ENCODE measurements around the gene KCNQ1. TPM values are rescaled to one million over a fixed set of nuclear protein-coding genes. Genes with fewer than 3 reads are reported as not detected.

The KCNQ1 gene
- total RNA-seq, 1 donor from 2014 or later, result 4.8 TPM

DNA sequence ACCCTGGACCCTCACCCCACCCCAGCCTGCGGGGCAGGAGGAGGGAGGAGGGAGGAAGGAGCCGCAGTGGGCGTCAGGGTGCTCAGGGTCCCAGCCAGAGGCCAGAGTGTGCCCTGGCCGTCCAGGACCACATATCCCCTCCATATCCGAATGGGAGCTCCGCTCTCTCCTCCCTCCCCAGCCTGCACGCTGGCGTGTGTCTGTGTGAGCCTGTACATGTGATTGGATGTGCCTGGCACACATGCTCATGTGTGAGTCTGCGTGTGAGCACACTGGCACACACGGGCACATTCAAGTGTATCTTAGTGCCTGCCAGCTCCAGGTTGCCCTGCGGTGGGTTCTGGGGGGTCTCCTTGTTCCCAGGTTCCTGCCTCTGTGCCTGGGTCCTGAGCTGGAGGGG lies 36.1 kb upstream of the KCNQ1 start:
- H3K4me1 Mint-ChIP-seq (ENCODE audit: unreplicated experiment), result peaks cover 10% of the 10 kb centered on the region
- TF ChIP-seq, protein P1, sequence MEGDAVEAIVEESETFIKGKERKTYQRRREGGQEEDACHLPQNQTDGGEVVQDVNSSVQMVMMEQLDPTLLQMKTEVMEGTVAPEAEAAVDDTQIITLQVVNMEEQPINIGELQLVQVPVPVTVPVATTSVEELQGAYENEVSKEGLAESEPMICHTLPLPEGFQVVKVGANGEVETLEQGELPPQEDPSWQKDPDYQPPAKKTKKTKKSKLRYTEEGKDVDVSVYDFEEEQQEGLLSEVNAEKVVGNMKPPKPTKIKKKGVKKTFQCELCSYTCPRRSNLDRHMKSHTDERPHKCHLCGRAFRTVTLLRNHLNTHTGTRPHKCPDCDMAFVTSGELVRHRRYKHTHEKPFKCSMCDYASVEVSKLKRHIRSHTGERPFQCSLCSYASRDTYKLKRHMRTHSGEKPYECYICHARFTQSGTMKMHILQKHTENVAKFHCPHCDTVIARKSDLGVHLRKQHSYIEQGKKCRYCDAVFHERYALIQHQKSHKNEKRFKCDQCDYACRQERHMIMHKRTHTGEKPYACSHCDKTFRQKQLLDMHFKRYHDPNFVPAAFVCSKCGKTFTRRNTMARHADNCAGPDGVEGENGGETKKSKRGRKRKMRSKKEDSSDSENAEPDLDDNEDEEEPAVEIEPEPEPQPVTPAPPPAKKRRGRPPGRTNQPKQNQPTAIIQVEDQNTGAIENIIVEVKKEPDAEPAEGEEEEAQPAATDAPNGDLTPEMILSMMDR (conservative IDR thresholded peaks at IDR 0.05), result no peak
- H3K27ac Mint-ChIP-seq, result peak overlapping the region; percentile 84
- H3K4me3 Mint-ChIP-seq, result peak overlapping the region; percentile 52
- no peaks in the 10 kb centered on the region for H3K27me3 Mint-ChIP-seq
- H3K9me3 Mint-ChIP-seq, result no peaks in the 10 kb centered on the region
- H3K36me3 Mint-ChIP-seq, result no peaks in the 10 kb centered on the region
- no peak for DNase-seq (ENCODE audit: extremely low spot score, unreplicated experiment)

DNA sequence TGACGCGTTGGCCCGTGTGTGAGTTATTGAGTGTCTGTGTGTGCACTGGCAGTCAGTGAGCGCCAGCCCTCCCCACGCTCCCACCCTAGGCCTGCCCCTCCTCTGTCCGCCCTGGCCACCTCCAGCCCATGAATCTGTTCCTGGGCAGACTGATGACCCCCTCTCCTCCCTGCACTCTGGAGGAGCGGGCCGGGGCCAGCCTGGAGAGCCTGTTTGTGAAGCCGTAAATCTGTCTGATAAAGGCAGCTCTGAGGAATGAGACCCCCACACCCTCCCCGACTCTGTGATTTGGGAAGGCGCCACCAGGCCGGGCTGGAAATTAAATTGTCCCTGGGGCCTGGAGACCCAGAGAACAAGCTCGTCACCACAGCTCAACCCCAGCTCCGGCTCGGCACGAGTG lies 35.7 kb upstream of the KCNQ1 start:
- Mint-ChIP-seq H3K36me3 (no peaks in the 10 kb centered on the region), H3K4me3 (peak overlapping the region; percentile 52), H3K9me3 (no peaks in the 10 kb centered on the region), H3K27ac (peak overlapping the region; percentile 84), H3K4me1 (ENCODE audit: unreplicated experiment) (peaks cover 10% of the 10 kb centered on the region), H3K27me3 (no peaks in the 10 kb centered on the region)
- DNase-seq (ENCODE audit: extremely low spot score, unreplicated experiment), result no peak
- TF ChIP-seq, protein P1 (conservative IDR thresholded peaks at IDR 0.05), result no peak

DNA sequence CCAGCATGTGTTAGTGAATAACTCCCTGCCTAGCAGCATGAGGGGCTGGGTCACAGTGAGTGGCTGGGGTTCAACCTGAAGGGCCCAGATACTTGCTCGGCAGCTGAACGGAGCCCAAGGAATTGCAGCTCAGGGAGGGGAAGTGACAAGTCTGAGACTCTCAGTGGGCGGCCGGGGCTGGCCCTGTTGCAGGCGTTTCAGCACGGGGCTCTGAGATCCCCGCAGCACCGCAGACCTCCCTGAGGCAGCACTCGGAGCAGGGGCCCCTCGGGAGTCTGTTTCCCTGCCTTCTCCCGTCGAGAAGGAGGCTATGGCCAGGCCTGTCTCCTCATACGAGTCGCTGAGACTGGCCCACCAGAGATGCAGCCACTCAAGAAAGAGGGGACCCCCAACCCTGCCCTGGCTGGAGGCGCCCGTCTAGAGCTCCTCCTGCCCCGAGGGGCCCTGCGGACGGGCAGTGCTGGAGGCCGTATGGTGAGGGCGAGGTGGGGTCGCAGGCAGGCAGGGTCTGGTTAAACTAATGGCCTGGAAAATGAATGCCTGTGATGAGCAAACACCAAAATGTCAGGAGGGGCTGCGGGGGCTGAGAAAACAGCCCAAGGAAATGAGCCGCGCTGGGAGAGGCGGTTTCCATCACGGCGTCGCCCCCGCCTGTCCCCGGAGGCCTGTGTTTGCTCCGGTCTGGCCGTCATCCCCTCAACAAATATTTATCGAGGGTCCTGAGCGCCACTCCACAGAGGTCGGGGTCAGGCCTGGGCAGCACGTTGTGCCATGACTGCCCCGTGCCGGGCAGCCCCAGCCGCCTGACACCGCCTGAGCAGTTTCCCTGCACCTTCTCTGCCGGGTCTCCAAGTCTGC lies 35.0 kb upstream of the KCNQ1 start:
- H3K27me3 Mint-ChIP-seq, result no peaks in the 10 kb centered on the region
- no peak for DNase-seq (ENCODE audit: extremely low spot score, unreplicated experiment)
- H3K9me3 Mint-ChIP-seq, result no peaks in the 10 kb centered on the region
- H3K27ac Mint-ChIP-seq, result peak overlapping the region; percentile 84
- TF ChIP-seq, protein P1 (conservative IDR thresholded peaks at IDR 0.05), result no peak
- peak overlapping the region; percentile 25 for H3K4me3 Mint-ChIP-seq
- H3K36me3 Mint-ChIP-seq, result no peaks in the 10 kb centered on the region
- H3K4me1 Mint-ChIP-seq (ENCODE audit: unreplicated experiment), result peaks cover 10% of the 10 kb centered on the region

DNA sequence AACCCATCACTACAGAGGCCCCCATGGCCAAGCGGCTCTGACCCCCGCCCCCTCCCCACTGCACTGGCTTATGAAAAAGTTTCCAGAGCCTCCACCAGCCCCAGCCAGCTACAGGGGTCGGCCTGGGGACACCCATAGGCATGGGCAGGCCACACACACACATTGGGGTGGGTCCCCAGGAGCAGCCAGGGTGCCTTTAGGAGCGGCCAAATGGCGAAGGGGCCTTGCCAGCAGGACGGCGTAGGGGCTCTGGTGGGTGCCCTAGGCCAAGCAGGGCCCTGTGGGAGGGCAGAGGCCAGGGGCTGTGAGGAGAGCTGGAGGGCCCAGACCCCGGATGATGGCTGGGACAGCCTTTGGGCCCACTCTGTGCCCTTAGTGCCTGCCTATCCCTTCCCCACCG lies 34.2 kb upstream of the KCNQ1 start:
- TF ChIP-seq, protein P1 (conservative IDR thresholded peaks at IDR 0.05), result no peak
- DNase-seq (ENCODE audit: extremely low spot score, unreplicated experiment), result no peak
- H3K27me3 Mint-ChIP-seq, result no peaks in the 10 kb centered on the region
- H3K9me3 Mint-ChIP-seq, result no peaks in the 10 kb centered on the region
- peak overlapping the region; percentile 62 for H3K27ac Mint-ChIP-seq
- peaks cover 10% of the 10 kb centered on the region for H3K4me1 Mint-ChIP-seq (ENCODE audit: unreplicated experiment)
- no peaks in the 10 kb centered on the region for H3K36me3 Mint-ChIP-seq
- H3K4me3 Mint-ChIP-seq, result no peak overlapping the region

DNA sequence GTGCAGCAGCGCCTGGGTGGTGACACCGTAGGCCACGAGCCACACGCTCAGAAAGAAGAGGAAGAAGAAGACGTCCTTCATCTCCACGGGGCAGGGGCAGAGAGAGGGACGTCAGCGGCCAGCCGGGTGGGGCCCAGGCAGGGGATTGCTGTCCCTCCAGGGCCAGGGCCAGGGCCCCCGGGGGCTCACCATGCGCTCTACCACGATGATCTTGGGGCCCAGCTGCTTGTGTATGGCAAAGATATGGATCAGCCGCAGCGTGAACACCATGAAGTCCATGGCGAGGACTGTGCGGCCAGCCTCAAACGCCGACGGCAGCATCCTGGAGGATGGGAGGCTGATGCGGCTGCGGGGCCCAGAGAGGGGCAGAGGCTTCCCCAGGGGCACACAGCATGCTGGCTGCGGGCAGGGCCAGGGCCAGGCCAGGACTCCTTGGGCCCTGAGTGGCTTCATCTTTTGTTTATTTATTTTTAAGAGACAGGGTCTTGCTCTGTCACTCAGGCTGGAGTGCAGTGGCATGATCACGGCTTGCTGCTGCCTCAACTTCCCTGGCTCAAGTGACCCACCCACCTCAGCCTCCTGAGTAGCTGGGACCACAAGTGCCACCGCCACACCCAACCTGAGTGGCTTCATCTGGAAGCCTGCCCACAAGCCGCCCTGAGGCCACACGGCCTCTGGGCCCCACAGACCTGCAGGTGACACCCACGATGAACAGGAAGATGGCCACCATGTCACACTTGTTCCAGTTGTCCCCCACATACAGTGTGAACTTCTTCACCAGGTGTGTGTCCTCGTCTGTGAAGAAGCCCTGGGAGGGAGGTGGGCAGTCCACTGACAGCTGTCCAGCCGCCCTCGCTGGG lies 33.1 kb upstream of the KCNQ1 start:
- Mint-ChIP-seq H3K27me3 (no peaks in the 10 kb centered on the region), H3K9me3 (no peaks in the 10 kb centered on the region), H3K27ac (peak overlapping the region; percentile 61), H3K36me3 (no peaks in the 10 kb centered on the region), H3K4me3 (no peak overlapping the region), H3K4me1 (ENCODE audit: unreplicated experiment) (peaks cover 10% of the 10 kb centered on the region)
- no peak for DNase-seq (ENCODE audit: extremely low spot score, unreplicated experiment)
- TF ChIP-seq, protein P1 (conservative IDR thresholded peaks at IDR 0.05), result no peak

All from type B pancreatic cell (in vitro differentiated cells).